Kasumi-1 (cell line): ENCODE results near the gene ITGAX.

Source experiments
- DNase-seq, 2 experiments: peaks; one replicate each; lab custom pipeline; 2025; lab: John Stamatoyannopoulos, UW

Gene ITGAX

DNA sequence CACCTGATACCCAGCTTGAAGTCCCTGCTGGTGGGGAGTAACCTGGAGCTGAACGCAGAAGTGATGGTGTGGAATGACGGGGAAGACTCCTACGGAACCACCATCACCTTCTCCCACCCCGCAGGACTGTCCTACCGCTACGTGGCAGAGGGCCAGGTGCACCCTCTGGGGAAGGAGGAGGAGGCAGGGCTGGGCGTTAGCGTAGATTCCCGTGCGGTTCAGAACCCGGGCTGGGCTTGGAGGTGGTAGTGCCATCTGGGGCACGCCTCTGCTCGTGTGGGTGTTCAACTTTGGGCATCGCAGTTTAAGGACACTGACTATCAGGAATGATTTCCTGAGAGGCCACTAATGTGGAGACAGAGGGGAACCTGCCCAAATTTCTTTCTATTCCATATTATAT, 18.3 kb downstream of the ITGAX start:
- DNase-seq = no peak

DNA sequence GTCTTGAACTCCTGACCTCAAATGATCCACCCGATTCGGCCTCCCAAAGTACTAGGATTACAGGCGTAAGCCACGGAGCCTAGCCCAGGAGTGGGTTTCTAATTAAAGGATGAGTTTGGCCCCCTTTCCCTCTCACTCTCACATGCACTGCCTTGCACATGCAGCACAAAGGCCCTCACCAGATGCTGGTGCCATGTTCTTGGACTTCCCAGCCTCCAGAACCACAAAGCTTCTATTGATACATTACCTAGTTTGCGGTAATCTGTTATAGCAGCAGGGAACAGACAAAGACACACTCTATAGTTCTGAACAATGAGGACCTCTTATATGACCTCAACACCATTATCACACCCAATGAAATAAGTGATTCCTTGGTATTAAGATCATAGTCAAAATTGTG, 20.3 kb downstream of the ITGAX start:
- no peak for DNase-seq

DNA sequence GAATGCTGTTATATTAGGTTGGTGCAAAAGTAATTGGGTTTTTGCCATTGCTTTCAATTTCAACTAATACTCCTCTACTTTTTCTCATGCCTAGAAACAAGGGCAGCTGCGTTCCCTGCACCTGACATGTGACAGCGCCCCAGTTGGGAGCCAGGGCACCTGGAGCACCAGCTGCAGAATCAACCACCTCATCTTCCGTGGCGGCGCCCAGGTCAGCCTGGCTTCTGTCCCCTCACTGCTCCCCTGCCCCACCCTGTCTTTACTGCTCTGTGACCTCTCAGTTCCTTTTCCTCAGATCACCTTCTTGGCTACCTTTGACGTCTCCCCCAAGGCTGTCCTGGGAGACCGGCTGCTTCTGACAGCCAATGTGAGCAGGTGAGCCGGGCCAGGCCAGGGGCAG, 21.7 kb downstream of the ITGAX start:
- DNase-seq = no peak

DNA sequence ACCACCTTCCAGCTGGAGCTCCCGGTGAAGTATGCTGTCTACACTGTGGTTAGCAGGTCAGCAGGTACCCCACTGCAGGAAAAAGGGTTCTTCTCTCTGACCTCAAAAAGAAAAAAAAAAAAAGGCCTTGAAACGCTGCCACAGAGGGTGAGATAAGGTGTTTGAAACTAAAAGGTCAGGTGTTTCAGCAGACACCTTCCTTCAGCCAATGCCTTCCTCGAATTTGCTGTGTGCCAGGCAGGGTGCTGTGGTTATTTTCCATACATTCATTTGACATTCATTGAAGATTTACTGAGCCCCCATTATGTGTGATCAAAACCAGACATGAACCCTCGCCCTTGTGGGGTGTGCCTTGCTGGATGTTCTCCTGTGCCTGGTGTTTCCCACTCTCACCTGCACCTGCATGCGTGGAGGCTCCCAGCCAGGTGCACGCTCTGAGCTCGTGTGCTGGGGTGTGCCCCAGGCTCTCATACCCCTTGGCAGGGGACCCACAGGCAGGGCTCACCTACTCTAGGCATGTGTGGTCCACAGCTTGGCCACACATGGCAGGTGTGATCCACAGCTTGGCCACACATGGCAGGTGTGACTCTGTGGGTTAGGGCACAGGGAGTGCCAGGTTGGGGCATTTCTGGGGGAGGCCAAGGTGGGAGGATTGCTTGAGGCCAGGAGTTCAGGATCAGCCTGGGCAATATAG, 22.4 kb downstream of the ITGAX start:
- DNase-seq = no peak

DNA sequence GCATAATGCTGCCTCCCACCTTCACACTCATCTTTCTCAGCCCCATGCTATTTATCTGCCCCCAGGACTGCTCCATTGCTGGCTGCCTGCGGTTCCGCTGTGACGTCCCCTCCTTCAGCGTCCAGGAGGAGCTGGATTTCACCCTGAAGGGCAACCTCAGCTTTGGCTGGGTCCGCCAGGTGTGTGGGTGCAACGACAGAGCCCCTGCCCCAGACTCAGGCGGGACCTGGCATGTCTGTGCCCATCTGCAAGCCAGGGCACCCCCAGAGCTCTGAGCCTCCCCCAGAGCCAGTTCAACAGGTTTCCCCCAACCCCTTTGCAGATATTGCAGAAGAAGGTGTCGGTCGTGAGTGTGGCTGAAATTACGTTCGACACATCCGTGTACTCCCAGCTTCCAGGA, 25.2 kb downstream of the ITGAX start:
- DNase-seq = no peak

DNA sequence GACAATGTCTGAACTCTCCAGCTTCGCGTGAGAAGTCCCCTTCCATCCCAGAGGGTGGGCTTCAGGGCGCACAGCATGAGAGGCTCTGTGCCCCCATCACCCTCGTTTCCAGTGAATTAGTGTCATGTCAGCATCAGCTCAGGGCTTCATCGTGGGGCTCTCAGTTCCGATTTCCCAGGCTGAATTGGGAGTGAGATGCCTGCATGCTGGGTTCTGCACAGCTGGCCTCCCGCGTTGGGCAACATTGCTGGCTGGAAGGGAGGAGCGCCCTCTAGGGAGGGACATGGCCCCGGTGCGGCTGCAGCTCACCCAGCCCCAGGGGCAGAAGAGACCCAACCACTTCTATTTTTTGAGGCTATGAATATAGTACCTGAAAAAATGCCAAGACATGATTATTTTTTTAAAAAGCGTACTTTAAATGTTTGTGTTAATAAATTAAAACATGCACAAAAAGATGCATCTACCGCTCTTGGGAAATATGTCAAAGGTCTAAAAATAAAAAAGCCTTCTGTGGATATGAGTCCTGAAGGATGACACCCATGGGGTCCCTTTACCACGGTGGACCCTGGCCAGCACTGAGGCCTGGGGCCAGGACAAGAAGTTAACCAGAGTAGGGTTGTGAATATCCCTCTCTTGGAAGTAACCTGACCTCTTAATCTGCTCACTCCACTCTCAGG, 27.6 kb downstream of the ITGAX start:
- DNase-seq = peak; percentile 41 to 49

DNA sequence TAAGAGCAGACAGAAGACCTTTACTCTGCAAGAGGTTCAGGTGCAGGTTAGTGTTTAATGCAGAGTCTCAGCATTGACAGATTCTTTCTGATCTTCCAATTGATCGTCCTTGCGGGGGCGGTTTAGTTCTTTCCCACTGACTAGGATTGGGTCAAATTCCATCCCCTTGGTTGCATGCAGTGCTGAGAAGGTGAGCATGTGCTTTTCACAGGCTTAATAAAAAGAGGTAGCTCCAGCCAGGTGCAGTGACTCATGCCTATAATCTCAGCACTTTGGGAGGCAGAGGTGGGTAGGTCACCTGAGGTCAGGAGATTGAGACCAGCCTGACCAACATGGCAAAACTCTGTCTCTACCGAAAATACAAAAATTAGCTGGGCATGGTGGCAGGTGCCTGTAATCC, 30.7 kb downstream of the ITGAX start:
- DNase-seq = no peak

DNA sequence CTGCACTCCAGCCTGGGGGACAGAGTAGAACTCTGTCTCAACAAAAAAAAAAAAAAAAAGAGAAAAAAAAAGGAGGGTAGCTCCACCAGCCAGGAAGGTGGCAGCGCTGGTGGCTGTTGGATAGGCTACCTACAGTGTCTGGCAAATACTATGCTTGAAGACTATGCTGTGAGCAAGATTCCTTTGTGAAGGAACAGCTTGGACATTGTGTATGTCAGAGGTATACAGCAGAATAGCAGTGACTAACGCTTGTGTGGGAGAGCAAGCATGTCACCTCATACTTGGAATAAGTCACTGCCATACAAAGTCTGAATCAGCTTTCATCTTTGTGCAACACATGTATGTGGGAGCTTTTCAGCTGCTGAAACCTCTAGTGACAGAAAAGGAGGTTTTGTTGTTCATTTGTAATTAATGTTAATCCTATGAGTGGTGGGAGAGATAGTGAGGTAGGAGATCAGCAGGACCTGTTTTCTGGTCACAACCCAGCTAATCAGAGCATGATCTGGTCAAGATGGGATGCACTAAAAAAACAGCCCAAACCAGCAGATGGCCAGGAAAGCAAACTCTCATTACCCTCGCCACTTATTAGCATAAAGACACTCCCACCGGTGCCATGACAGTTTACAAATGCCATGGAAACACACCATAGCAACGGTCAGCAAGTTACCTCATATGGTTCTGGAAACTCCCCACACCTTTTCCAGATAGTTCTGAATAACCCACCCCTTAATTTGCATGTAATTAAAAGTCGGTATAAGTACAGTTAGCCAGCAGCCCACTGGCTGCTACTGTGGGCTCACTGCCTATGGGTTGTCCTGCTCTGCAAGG, 31.4 kb downstream of the ITGAX start:
- DNase-seq = no peak

DNA sequence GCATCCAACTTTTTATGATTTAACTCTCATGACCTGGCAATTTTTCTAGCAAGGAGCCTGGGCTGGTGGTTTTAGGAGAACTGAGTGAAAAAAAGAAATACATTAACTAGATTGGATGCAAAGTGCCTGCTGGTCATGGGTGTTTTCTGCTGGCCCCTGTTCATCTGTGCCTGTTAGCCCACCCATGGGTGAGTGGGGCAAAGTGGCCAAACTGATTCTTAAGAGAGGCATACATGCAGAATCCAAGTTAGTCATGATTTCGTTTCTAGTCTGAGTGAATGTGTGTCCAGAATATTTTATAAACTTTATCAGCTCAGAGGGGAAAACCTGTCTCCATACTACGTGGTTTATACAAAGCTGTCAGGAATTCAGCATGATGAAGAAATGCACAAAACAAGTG, 33.6 kb downstream of the ITGAX start:
- DNase-seq = no peak

DNA sequence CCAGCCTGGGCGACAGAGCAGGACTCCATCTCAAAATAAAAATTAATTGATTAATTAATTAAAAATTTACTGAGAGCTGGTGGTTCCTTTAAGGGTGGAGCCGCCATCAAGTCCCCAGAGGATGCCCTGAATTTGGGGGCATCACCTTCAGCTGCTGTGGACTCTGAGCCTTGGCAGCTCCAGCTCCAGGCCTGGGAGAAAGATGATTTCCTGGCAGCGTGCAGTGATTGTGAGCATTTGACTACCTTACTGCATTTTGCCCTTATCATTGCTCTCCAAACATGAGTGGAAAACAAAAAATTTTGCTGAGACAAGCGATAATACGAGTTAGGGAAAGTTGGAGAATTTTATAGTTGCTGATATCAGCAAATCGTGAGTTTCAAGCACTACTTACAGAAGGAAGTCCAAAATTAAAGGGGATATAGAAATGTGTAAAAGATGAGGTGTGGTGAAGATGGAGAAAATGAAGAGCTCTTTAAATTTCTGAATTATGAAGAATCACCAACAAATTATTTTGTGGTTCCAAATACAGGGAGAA, 35.6 kb downstream of the ITGAX start:
- no peak for DNase-seq

DNA sequence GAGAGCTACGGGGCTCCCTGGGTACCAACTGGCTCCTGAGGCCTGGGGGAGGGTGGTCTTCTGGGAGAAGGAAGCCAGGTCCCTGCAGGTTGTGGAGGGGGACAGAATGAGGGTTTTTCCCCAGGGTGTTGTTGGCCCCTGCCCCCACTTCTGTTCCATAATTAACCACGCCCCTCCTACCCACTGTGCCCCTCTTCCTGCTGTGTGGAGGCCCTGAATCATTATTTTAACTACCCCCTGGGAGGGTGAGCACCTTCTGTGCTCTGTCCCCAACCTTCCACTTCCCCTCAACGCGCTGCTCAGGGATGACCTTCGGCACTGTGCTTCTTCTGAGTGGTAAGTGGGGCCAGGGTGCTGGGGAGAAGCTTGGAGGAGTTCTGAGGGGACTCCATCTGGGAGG, 38.1 kb downstream of the ITGAX start, which contains the start of gene ITGAD:
Gene ITGAD, plus strand, starts transcription at position 280 of the 400 bp plus-strand sequence. Its CDS starts 26 bp downstream, at position 306.
- no peak for DNase-seq

DNA sequence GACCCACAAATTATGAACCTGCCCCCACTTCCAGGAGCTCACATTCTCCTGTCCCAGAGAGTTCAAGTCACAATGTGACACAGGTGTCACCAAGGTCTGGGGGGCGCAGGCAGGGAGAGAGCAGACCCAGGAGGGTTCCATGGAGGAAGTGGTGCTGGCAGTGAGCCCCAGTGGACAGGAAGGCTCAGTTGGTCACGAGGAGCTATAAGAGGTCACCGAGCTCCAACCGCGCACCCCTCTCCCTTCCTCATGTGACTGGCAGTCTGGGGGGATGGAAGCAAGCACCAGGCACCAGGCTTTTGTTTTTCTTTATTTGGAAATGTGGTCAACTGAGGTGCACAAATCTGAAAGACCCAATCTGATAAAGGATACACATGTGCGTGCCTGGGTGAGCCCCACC, 40.7 kb downstream of the ITGAX start:
- no peak for DNase-seq

DNA sequence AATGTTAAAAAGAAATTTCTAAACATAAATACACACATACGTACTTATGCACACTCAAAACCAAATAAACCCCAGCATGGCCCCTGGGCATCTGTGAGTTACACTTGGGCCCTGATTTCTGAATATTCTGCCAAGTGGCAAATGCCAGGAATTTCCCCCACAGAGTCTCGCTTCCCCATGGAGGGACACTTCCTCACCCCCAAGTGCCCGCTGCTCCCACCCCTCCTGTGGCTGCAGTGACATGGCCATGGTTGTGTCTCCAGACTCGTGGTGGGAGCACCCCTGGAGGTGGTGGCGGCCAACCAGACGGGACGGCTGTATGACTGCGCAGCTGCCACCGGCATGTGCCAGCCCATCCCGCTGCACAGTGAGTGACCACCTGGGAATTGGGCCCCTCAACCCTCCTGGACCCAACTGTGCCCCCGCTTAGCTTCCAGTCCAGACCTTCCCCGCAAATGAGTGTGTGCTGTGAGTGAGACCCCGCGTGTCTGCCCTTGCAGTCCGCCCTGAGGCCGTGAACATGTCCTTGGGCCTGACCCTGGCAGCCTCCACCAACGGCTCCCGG, 42.2 kb downstream of the ITGAX start:
- no peak for DNase-seq

DNA sequence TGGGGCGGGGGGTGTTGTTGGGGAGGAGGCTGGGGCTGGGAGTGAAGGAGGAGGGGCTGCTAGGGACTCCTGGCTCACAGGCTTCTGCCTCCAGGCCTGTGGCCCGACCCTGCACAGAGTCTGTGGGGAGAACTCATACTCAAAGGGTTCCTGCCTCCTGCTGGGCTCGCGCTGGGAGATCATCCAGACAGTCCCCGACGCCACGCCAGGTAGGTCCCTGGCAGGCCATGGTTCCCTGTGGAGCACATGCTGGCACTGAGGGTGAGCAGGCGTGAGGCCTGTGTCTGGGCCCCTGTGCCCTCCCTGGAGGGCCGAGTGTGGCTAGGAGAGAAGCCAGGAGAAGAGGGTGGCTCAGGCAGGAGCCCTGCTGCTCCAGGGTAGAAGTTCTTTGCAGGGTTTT, 42.7 kb downstream of the ITGAX start:
- DNase-seq = no peak

DNA sequence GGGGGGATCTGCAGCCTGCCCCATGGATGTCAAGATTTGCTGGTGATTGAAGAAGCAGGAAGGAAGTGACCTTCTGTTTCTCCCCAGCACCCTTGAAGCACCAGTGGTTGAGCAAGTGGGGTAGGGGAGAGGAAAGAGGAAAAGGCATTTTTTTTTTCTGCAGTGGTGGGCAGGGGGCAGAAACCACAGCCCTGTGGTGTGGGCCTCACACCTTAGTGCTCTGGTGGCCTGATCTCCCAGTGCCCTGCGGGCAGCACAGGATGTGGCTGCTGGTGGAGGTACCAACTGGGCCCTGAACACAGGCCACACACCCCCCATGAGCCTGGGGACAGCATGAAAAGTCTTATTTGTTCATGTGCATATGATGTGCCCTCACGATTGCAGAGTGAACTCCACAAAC, 45.2 kb downstream of the ITGAX start:
- peak; percentile 9 to 23 for DNase-seq

DNA sequence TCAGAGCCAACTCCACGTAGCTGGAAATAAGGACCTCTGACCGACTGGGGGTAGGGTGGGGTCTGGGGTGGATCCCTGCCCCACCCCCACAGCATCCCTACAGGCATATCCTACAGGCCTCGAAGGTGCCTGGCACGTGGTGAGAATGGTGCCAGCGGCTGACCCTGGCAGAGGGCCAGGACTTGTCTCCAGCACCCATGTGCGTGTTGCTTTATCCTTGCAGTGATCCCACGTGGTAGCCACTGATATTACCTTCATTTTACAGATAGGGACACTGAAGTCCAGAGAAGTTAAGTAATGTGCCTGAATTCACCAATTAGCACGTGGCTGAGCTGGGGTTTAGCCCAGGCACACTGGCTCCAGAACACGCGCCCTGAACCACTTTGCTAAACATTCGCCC, 46.5 kb downstream of the ITGAX start:
- no peak for DNase-seq

DNA sequence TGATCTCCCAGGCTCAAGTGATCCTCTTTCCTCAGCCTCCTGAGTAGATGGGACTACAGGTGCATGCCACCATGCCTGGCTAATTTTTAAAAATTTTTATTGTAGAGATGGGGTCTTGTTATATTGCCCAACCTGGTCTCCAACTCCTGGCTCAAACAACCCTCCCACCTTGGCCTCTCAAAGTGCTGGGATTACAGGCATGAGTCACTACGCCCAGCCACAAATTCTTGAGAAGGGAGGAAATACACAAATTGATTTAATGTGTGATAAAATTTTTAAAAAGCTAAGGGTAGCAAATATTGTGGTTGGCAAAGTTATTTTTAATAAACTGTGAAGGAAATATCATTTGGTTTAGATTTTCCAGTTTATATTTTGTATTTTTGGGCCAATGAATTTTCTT, 47.7 kb downstream of the ITGAX start:
- no peak for DNase-seq

DNA sequence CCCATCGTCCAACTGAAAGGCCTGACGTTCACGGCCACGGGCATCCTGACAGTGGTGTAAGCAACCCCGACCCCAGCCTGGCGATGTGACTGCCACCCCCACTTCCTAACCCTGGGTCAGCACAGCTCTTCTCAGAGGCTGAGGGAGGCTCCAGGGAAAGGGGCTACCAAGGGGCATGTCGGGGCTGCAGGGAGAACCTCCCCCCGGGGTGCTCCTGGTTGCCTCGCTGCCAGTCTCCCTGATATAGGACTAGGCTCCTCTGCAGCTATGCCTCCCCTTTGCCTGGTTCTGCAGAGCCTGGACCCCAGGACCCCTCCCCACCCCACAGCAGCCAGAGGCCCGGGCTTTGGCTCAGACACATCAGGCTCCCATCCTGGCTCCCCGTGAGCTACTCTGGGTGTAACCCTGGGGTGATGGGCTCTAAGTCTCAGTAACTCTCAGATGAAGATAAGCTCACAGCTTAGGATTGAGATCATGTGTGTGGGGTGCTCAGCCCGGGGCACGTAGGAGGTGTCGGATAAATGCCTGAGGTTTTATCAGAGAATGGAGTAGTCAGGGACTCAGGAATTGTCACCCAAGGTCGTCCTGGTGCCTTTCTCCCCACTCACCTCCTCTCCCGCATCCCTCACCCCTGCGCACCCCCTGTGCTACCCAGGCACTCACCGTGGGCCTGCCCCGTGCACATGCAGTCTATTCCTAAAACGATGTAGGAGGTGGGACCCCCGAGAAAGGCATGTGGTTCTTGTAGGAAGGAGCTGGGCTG, 48.8 kb downstream of the ITGAX start:
- DNase-seq = no peak

DNA sequence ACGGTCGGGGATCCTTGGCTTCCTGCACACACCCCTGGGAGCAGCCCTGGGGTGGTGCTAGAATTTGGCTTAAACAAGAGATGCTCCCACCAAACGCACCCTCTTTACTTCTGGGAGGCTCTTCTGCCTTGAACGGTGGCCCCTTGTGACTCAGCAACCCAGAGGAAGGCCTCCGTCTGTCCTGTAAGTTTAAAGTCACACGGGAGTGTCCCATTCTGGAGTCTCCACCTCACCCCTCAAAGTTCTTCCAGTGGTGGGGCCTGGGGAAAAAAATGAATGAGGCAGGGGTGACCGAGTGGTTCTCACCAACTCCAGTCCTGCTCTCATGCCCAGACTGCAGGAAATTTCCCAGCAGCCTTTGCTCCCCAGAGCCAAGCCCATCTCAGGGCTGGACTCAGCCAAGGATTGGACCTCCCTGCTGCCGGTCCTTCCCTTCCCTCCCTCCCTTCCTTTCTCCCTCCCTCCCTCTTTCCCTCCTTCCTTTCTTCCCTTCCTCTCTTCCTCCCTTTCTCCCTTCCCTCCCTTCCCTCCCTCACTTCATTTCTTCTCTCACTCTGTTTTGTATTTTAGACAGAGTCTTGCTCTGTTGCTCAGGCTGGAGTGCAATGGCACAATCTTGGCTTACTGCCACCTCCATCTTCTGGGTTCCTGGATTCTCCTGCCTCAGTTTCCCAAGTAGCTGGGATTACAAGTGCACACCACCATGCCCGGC, 49.5 kb downstream of the ITGAX start:
- no peak for DNase-seq

DNA sequence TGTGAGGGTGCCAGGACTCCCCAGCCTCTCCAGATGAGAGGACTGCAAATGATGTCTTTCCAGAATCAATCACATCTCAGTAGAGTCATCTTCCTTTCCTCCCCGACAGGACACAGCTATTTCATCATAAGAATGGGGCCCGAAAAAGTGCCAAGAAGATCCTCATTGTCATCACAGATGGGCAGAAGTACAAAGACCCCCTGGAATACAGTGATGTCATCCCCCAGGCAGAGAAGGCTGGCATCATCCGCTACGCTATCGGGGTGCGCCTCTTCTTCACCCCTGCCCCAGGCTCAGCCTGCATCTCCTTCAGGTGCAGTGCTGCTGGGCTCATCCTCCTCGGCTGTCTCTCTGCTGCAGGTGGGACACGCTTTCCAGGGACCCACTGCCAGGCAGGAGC, 52.4 kb downstream of the ITGAX start:
- DNase-seq = no peak

DNA sequence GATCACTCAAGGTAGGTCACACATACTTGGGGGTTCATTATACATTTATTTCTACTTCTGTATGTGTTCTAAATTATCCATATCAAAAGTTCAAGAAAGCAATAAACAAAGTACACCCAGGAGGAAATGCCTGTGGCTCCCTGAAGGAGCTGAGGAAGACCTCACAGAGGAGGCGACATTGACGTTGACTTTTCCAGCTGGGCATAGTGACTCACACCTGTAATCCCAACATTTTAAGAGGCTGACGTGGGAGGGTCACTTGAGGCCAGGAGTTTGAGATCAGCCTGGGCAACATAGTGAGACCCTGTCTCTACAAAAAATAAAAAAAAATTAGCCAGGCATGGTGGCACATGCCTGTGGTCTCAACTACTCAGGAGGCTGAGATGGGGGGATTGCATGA, 54.5 kb downstream of the ITGAX start:
- no peak for DNase-seq
